Right renal pelvis (tissue), 4 donors: ENCODE data around the gene CREB3. TPM values are rescaled to one million over a fixed set of nuclear protein-coding genes. Genes with fewer than 3 reads are reported as not detected.

Experiments
- DNase-seq, 4 donors: peaks; one replicate each; pipeline ENCODE4 v3.0.0-alpha.2; 2013; ENCODE audit warnings: low read depth in 4 of 4, low spot score in 3 of 4, missing footprints in 1 of 4
- polyA plus RNA-seq, 4 donors: library from polyadenylated mRNA; unstranded; fragments of 120-200 nt; gene quantifications; one replicate each; pipeline ENCODE4 v1.2.1, GENCODE V29; 2013; ENCODE audit not compliant: insufficient read length in 4 of 4

CREB3 gene
- polyA plus RNA-seq, 4 donors = 38.2 to 47.9 (median 40.8) TPM

DNA sequence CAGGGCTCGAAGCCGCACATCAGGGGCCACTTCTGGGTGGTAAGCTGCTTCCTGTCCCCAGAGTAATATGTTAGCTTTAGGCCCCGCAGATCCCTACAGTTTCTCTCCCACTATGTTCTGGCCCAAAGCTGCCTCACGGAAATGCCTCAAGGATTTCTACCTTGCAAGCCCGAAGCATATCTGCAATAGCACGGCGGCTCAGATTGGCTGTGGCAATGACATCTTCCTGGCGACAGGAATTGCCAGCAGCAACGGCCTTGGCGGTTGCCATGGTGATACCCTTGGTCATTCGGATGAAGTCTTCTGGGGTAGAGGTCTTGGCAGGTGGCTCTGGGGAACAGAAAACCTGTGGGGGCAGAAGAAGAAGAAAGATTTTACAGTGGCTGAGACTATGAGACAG, 32.4 kb upstream of the CREB3 start:
- DNase-seq = no peak

DNA sequence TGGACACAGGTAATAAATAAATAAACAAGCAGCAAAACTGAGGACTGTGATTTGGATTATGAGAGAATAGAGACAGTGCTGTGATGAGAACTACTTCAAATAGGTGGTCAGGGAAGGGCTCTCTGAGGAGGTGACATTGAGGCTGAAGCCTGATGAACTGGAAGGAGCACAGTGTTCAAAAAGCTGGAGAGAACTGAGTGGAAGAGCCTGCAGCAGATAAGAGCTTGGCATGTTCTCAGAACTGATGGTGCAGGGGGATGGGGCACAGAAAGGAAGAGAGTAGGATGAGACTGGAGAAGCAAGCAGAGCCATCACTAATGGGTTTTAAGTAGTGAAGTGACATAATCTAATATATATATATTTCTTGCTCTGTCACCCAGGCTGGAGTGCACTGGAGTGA, 31.5 kb upstream of the CREB3 start:
- DNase-seq = no peak

DNA sequence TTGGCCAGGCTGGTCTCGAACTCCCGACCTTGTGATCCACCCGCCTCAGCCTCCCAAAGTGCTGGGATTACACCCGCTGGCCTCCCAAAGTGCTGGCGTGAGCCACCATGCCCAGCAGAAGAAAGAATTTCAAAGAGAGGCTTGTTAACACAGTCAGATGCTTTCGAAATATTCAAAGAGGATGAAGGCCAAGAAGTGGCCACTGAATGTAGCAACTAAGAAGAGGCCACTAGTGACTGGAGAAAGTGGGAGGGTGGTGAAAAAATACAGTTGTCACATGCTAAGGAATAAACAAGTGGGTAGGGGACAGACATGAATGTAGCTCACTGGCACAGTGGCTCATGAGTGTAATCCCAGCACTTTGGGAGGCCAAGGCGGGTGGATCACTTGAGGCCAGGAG, 29.8 kb upstream of the CREB3 start:
- no peak for DNase-seq

DNA sequence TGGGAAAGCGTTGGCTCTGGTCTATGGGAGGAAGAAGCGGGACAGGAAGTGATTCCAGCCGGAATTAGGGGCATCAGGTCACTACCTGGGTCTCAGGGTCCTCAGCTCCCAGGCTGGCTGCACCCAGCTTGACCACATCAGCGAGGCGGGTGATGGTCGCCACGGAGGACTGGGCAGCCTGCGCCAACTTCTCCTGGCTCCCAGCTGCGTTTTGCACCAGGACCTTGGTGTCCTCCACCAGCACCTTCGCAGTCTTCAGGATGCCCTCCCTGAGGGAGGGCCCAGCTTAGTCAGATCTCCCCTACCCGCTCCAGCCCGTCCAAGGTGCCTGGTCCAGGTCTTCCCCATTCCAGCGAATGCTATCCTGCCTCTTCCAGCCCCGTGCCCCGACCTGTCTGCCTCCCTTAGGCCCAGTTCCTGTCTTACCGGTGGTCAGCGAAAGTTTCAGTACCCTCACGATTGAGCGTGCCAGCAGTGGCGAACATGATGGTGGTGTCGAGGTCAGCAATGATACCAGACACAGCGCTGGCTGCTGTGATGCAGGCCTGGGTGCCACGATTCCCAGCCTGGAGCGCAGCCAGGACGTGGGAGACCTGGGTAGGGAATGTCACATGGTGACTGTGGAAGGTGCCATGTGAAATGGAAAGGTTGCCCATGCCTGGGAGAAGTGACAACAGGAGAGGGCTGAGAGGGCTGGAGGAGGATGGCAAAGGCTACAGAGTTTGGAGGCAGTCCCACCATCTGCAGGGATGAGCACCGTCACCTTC, 28.4 kb upstream of the CREB3 start:
- DNase-seq = no peak

DNA sequence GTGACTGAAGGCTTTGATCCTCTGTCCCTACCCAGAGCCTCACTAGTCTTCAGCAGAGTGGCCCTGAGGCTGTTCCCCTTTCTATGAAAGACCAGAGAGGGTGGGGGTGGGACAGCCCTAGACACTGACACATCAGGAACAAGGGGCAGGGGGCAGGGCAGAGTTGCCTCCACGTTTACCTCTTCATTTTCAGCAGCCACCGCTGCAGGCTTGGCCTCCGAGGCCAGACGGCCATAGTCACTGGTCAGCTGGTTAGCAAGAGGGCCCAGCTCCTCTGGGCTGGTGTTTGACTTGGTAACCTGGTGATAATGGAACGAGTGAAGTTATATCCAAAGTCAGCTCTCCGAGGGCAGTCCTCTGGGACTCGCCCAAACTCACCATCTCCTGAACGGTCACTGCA, 27.1 kb upstream of the CREB3 start:
- no peak for DNase-seq

DNA sequence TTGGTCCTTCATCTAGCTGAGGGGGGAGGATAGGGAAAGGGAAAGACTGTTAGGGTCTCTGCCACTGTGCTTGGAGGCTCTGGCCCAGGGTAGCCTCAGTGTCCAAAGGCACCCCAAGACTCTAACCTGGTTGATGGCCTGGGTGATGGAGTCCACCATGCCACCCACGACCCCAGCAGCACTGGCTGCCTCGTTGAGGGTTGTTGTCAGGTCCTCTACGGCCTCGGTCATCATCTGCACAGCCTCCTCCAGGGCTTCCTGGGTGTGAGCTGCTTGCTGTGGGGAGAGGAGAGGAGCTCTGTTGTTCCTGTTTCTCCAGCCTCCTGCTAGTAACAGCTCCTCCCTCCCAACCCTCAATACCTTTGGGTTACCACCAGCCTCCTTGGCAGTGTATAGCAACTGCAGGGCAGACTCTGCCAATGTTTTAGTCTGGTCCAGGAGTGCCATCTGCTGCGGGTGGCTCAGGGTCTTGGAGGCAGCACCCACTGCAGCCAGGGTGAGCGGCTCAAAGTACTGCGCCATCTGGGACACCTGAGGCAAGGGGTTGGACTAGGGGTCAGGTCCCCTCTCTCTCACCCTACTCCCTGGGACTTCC, 26.5 kb upstream of the CREB3 start:
- no peak for DNase-seq

DNA sequence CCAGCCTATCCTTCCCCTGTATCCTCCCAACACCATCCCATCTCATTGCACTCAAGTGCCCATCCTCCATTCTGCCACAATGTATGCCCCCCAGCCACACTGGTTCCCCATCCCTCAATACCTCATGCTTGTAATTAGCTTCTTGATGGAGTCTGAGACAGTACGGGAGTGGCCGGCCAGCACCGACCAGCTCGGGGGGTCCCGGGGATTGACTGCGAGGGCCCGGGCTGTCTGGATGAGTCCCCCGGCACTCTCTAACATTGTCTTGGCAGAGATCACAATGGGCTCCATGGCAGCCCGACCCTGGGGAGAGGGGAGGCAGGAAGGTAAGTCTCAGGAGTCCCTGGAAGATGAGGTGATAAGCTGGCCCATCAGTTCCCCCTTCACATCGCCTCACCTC, 25.5 kb upstream of the CREB3 start:
- no peak for DNase-seq

DNA sequence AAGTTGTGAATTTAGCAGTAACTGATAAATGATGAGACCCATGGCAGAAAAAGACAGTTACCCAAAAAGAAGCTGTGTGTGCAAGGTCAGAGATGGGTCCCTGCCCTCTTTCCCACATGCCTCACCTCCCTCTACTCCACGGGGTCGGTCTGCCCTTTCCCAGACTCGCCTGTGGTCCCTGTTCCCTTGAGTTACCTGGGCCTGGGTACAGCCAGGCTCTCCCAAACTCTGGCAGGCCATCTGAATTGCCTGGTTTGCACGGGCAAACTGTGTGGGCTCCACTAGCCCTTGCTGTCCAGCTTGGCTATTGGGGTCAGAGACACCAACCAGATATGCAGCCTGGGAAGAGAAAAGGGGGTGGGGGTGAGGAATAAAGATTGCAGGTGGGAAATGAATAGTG, 24.3 kb upstream of the CREB3 start:
- no peak for DNase-seq

DNA sequence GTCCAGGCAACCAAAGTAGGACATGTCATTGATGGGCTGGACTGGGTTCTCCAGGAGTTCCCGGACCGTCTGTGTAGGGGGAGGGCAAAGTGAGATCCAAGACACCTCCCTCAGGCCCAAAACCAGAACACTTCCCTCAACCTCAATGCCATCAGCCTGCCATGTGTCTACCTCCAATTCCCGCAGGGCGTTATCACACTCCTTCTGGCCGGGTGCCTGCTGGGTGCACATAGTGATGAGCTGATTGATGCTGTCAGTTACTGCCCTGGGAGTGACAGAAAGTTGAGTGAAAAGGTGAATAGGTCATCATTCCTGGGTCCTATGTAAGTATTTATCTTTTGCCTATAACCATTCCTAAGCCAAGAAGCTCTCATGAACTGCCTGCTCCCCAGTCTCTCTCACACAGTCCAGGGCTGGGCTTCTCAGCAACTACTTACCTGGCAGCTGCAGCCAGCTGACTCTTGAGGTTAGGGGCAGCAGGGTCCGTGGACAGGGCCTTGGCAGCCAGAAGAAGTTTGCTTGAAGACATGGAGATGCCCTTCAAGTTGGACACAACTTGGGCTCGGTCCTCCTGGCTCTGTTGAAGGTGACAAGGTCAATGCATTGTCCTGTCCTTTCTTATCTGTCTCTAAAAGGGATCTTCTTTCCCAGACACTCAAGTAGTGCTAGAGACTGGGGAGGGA, 21.5 kb upstream of the CREB3 start:
- DNase-seq = no peak

DNA sequence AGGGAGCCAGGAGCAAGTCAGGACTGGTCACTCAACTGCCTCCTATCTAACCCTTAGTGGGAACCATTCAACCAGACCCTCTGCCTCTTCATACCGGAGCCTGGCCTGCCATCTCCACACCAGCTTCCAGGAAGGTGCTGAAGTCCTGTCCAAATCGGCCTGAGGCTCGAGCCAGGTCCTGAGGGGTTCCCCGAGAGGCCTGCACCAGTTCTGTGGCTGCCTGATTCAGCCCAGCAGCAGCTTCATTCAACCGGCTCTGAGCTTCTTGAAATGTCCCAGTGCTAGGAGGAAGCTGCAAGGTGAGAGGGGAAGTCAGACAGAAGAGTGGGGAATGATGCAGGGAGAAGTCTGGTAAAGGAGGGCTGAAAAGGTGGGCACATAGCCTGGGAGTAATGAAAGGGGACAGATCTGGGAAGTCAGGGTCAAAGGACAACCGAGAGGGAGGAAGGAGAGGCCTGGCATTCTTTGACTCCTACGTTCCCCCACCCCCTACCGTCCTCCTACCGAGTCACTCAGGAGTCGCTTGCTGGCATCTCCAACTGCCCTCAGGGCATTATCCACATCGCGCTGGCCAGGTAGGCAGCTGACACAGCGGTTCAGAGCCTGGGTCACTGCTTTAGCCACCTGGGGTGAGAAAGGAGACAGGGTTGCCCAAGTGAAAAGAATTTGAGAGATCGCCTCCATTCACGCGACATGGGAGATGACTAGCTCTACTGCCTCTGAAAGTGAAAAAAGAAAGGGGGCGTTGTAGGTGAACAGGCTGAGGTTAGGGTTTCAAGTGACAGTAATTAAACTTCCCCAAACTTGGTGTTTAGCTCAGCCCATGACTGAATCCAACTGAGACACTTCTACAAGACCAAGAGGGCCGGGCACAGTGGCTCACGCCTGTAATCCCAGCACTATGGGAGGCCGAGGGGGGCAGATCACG, 20.7 kb upstream of the CREB3 start:
- DNase-seq = no peak

DNA sequence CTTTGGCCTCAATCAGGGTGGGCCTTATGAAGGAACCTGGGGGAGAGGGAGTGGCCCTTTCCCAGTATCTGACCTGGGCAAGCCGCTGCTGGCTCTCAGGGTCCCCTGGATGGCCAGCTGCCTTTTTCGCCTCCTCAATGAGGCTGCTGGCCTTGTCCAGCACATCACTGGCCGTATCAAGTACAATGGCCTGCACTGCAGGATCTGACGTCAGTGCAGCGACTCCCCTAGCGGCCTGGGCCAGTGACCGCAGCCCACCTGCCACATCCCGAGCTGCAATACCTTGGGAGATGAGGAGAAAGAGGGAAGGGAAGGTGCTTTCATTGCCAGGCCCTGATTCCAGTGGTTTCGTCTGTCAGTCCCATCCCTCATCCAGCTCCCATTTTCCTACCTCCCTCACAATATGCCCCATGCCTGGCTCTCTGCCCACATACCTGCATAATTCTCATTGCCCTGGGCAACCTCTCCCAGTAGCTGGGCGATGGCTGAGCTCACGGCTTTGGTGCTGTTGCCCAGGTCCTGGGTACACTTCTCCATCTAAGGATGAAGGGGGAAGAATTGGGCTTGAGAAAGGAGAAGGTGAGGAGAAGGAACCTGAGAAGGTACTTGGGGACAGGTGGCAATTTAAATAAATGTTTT, 19.6 kb upstream of the CREB3 start:
- no peak for DNase-seq

DNA sequence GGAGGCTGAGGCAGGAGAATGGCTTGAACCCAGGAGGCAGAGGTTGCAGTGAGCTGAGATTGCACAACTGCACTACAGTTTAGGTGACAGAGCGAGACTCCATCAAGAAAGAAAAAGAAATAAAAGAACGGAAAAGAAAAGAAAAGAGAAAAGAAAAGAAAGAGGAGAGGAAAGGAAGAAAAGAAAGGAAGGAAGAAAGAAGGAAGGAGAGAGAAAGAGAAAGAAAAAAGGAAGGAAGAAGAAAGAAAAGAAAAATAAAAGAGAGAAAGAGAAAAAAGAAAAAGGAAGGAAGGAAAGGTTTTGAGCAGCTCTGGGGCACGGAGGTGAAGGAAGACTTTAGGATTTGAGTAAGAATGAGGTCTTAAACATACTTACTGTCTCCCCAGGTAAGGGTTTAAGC, 18.9 kb upstream of the CREB3 start:
- DNase-seq = no peak

DNA sequence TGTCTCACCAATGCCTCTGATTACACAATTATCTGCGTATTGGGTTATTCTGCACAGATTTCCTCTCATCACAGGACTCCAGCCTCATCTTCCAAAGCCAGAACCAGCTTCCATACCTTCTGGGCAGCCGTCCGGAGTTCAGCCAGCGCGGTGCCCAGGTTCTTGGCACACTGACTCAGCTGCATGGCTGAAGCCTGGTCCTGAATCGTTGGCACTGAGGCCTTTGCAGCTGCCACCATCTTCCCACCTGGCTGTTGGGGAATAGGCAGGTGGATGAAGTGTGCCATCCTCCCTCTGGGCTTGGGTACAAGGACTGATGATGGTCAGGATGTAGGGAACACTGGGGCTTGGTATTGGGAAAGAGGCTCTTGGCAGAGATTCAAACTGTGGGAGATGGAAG, 18.3 kb upstream of the CREB3 start:
- no peak for DNase-seq

DNA sequence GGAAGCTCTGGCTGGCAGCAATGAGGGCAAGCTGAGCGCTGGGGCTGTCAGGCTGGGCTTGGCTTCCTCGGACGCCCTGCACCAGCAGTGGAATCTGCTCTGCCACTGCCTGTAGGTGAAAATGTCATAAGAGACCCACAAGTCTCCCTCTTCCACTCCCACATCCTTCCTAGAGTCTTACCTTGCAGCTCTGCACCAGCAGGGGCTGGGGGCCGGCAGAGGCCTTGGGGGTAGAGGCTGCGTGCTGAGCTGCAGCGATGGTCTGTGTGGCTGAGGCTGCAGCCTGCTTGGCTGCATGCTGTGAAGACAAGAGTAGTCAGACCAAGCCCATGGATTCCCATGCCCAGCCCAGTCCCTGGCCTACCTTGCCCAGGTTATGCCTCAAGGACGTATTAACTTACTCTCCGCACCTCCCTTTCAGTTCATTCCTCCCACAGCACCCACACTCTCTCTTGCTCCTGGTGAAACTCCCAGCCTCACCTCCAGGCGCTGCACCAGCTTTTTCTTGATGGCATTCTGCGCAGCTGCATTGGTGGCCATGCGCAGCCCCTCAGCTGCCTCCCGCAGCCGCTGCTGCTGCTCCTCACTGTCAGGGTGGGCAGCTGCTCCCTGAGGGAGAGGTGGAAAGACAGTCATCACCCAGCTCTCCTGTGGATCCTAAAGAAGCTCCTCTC, 17.8 kb upstream of the CREB3 start:
- no peak for DNase-seq

DNA sequence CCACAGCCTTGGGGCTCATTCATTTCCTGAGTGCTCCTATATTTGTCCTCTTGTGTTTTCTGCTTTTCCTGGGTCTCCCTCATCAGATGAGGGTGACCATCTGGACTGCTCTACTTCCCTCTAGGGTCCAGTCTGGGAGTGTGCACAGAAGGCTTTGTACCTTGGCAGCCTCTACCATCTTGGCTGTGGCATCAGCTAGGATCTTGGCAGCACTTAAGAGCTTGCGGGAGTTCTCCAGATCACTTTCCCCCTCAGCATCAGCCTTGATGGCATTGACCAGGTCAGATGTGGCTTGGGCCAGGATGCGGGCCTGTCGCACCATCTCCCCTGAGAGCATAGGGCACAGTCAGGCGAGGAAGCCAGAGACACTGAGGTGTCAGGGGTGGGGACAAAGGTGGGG, 16.2 kb upstream of the CREB3 start:
- no peak for DNase-seq

DNA sequence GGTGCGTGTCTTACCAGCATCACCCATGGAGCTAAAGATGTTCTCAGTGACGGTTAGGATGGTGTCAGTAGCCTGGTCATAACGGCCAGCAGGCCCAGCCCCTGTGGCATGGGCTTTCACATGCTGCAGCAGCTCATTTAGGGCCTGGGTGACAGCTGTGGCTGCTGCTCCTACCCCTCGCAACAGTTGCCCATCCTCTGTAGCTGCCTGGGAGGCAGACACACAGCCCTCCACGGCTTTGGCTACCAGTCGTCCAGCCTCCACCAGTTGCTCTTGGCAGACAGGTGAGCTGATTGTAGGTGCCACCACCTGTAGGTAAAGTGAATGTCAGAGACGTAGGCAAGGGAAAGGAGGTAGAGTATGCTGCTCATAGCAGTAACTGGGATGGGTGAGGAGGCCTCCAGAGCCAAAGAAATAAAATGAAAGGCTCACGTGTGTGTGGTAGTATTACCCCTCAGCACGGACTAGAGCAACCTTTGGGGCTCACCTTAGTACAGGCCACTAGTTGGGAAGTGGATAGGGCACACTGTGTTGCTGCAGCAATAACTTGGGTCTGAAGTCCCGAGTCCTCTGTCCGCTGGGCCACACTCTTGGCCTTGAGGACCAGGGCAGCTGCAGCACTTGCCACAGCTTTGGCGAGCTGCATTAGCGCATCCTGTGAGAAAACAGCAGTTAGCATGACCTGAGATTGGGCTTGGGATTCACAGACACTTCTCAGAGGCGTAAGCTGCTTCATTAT, 15.2 kb upstream of the CREB3 start:
- no peak for DNase-seq

DNA sequence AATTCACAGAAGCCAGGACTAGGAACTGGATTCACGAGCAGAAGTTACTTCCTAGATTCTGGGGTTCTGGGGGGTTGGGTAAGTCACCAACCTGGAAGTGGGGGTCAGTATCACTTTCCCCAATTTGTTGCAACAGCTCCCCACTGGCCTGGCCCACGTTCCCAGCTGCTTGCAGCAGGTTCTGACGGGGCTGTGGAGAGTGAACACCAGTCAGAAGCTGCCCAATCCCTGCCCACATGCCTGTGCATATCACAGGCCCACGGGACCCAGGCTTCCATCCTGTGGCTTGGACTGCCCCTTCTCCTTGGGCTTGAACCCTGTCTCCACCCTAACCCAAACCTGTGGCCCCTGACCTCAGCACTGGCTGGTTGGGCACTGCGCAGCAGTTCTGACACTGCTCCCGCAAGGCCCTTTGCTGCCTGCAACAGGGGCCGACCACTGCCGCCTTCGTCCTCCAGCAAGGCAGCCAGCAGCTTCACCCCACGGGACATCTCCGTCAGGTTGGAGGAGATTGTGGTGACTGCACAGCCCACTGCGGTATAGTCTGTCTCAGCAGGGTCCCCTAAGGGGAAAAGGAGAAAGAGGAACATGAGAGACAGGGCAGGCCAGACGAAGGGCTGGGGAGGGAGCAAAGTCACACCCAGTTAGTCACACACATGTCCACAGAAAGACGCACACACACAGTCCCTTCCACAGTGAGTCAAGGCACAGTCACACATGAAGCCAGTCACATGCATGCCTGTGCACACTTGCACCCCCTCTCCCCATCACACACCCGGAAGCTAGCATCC, 13.6 kb upstream of the CREB3 start:
- no peak for DNase-seq

DNA sequence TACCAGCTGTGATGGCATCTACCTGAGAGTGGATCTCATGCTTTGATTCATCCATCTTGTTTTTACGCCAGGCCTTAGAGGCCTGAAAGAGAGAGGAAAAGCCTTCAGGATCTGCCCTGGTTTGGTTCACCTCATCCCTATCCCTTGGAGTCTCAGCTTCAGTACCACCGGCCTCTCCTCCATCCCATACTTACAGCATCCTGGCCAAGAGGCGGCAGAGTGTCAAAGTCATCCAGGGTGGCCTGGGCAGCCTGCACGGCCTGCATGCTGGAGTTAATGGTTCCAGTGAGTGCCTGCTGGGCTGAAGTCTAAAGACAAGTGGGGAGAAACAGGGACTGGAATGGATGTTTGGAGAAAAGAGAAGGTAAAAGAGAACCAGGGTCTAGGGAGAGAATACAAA, 12.9 kb upstream of the CREB3 start:
- DNase-seq = no peak

DNA sequence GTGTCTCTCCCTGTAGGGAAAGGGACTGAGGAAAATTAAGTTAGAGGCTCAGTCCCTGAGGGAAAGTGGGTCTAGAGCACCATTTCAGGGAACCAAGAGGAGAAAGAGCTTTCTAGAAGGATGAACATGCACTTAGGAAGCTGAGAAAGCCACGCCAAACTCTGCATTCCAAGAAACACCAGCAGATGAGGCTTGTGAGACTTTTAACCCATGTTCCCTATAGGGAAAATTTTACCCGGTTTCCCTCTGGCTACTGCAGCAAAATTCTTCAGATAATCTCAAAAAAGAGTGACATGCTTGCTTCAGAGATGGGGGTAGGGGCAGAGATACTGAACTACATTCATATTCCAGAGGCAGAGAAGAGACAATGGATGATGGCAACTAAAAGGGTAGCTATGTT, 9.0 kb upstream of the CREB3 start:
- DNase-seq = no peak
